ENCODE data around the gene BAG3. TPM values are rescaled to one million over a fixed set of nuclear protein-coding genes. Genes with fewer than 3 reads are reported as not detected.

Gene BAG3
- total and polyA plus RNA-seq, 4 donors: 16.8 to 44.8 (median 35.1) TPM

GRCh38 chr10:119686465-119687191, 35.4 kb downstream of the BAG3 start:
- ATAC-seq (ENCODE audit: insufficient read depth, low FRiP score) (peak; percentile 87), DNase-seq (peak; percentile 76 to 85 (median 79))
- Histone ChIP-seq H3K4me3 (no peak overlapping the region), H3K27ac (ENCODE audit: low read depth in 1 of 2, low read length in 1 of 2) (peak overlapping the region in 1 of 2 donors; percentile 62), H3K4me1 (ENCODE audit: control insufficient read depth in 5 of 5, insufficient read depth in 5 of 5, low read length in 5 of 5) (peaks cover 0 to 6% (median 3%) of the 10 kb centered on the region in 5 donors), H3K9ac (ENCODE audit: insufficient read depth in 1 of 2, low read length in 2 of 2) (peak overlapping the region in 1 of 2 donors; percentile 24), H3K9me3 (ENCODE audit: control insufficient read depth in 4 of 4, insufficient read depth in 3 of 4, low read length in 3 of 4) (no peaks in the 10 kb centered on the region), H3K27me3 (ENCODE audit: control insufficient read depth in 3 of 3, insufficient read depth in 3 of 3, low read length in 2 of 3) (no peaks in the 10 kb centered on the region), H3K36me3 (ENCODE audit: control insufficient read depth in 4 of 4, insufficient read depth in 4 of 4, low read length in 4 of 4) (no peaks in the 10 kb centered on the region)
- WGBS, 2 donors: 17 to 18% methylated on average over 24 of the region's 24 CpGs
- peak; percentile 84 for TF ChIP-seq CTCF (IDR thresholded peaks at IDR 0.05; ENCODE audit: control extremely low read depth, extremely low read depth)

GRCh38 chr10:119687192-119688032, 36.2 kb downstream of the BAG3 start:
- no peak for TF ChIP-seq CTCF (IDR thresholded peaks at IDR 0.05; ENCODE audit: control extremely low read depth, extremely low read depth)
- no peaks in the 10 kb centered on the region for H3K36me3 ChIP-seq (ENCODE audit: control insufficient read depth in 4 of 4, insufficient read depth in 4 of 4, low read length in 4 of 4)
- no peaks in the 10 kb centered on the region for H3K27me3 ChIP-seq (ENCODE audit: control insufficient read depth in 3 of 3, insufficient read depth in 3 of 3, low read length in 2 of 3)
- DNase-seq (peak in 1 of 3 donors; percentile 22), ATAC-seq (ENCODE audit: insufficient read depth, low FRiP score) (no peak)
- H3K9me3 ChIP-seq (ENCODE audit: control insufficient read depth in 4 of 4, insufficient read depth in 3 of 4, low read length in 3 of 4): no peaks in the 10 kb centered on the region
- H3K4me3 ChIP-seq: no peak overlapping the region
- peaks cover 0 to 6% (median 2%) of the 10 kb centered on the region in 5 donors for H3K4me1 ChIP-seq (ENCODE audit: control insufficient read depth in 5 of 5, insufficient read depth in 5 of 5, low read length in 5 of 5)
- H3K9ac ChIP-seq (ENCODE audit: insufficient read depth in 1 of 2, low read length in 2 of 2): no peak overlapping the region
- peak overlapping the region in 1 of 2 donors; percentile 8 for H3K27ac ChIP-seq (ENCODE audit: low read depth in 1 of 2, low read length in 1 of 2)
- 70 to 75% methylated on average over 10 of the region's 10 CpGs for WGBS, 2 donors

- DNase-seq: peak in 1 of 3 donors; percentile 18
- WGBS, 2 donors: 74 to 90% methylated on average over 4 of the region's 4 CpGs
- no peak overlapping the region for H3K9ac ChIP-seq (ENCODE audit: insufficient read depth in 1 of 2, low read length in 2 of 2)
These were observed 36.9 kb downstream of the BAG3 start for GRCh38 chr10:119688033-119688508.

More at GRCh38 chr10:119688033-119688508, 36.9 kb downstream of the BAG3 start:
- Histone ChIP-seq H3K27ac (ENCODE audit: low read depth in 1 of 2, low read length in 1 of 2) (no peak overlapping the region), H3K4me1 (ENCODE audit: control insufficient read depth in 5 of 5, insufficient read depth in 5 of 5, low read length in 5 of 5) (peaks cover 0 to 6% (median 2%) of the 10 kb centered on the region in 5 donors), H3K9me3 (ENCODE audit: control insufficient read depth in 4 of 4, insufficient read depth in 3 of 4, low read length in 3 of 4) (no peaks in the 10 kb centered on the region), H3K27me3 (ENCODE audit: control insufficient read depth in 3 of 3, insufficient read depth in 3 of 3, low read length in 2 of 3) (no peaks in the 10 kb centered on the region), H3K36me3 (ENCODE audit: control insufficient read depth in 4 of 4, insufficient read depth in 4 of 4, low read length in 4 of 4) (no peaks in the 10 kb centered on the region), H3K4me3 (no peak overlapping the region)
- no peak for ATAC-seq (ENCODE audit: insufficient read depth, low FRiP score)
- no peak for TF ChIP-seq CTCF (IDR thresholded peaks at IDR 0.05; ENCODE audit: control extremely low read depth, extremely low read depth)
